K562 (cell line): ENCODE measurements around the gene PPM1L.

ENCODE experiments used
- ELF4 ChIP-seq: fragments of 450-650 bp; formaldehyde crosslinking; IDR thresholded peaks from 2 replicates; pipeline ENCODE4 v1.4.0; 2022; ENCODE audit warnings: missing genetic modification characterization
- EZH2 ChIP-seq: IDR thresholded peaks from 2 replicates; pipeline ENCODE4 v1.6.1; 2012; ENCODE audit warnings: low read depth, mild to moderate bottlenecking, inconsistent platforms, low read length, borderline replicate concordance
- MAX ChIP-seq: sonication (generic); formaldehyde crosslinking; IDR thresholded peaks from 2 replicates; pipeline ENCODE4 v1.9.0; 2022; ENCODE audit warnings: mild to moderate bottlenecking, missing genetic modification reagents
- MIER1 ChIP-seq: fragments of 450-650 bp; IDR thresholded peaks from 2 replicates; pipeline ENCODE4 v1.6.1; 2016; ENCODE audit warnings: antibody characterized with exemption, mild to moderate bottlenecking, low read depth
- POLR2A ChIP-seq: fragments of 450-650 bp; conservative IDR thresholded peaks from 2 replicates; pipeline ENCODE4 v1.6.1; 2016
- POLR2AphosphoS5 ChIP-seq: IDR thresholded peaks from 2 replicates; pipeline ENCODE4 v1.6.1; 2011; ENCODE audit warnings: mild to moderate bottlenecking, low read depth, low read length, moderate library complexity; ENCODE audit not compliant: control insufficient read depth, insufficient read depth
- SMARCC2 ChIP-seq: fragments of 450-650 bp; IDR thresholded peaks from 2 replicates; pipeline ENCODE4 v1.6.1; 2017; ENCODE audit warnings: antibody characterized with exemption, moderate library complexity, mild to moderate bottlenecking, low read depth
- SMC3 ChIP-seq: conservative IDR thresholded peaks from 2 replicates; pipeline ENCODE4 v1.6.1; 2011; ENCODE audit warnings: low read depth, low read length, improper control_type of control experiment; ENCODE audit not compliant: insufficient read depth
- SOX6 ChIP-seq: fragments of 450-650 bp; IDR thresholded peaks from 2 replicates; pipeline ENCODE4 v1.6.1; 2014; ENCODE audit warnings: mild to moderate bottlenecking
- ZNF121 ChIP-seq: sonication (generic); formaldehyde crosslinking; conservative IDR thresholded peaks from 2 replicates; pipeline ENCODE4 v1.8.0; 2022; ENCODE audit warnings: missing genetic modification reagents
- ZSCAN32 ChIP-seq: fragments of 450-650 bp; formaldehyde crosslinking; IDR thresholded peaks from 2 replicates; pipeline ENCODE4 v1.4.0; 2020; ENCODE audit warnings: mild to moderate bottlenecking, moderate library complexity

- TF ChIP-seq MAX, result no peak
- no peak for TF ChIP-seq ZSCAN32 (CRISPR knock-in tag)
- no peak for TF ChIP-seq EZH2
- TF ChIP-seq POLR2AphosphoS5, result no peak
- TF ChIP-seq ZNF121 (CRISPR knock-in tag), result no peak
- TF ChIP-seq MIER1, result no peak
- no peak for TF ChIP-seq ELF4 (CRISPR knock-in tag)
- no peak for TF ChIP-seq POLR2A
- TF ChIP-seq SMC3, result no peak
- TF ChIP-seq SMARCC2, result no peak
- no peak for TF ChIP-seq SOX6
Observed at GRCh38 chr3:160768031-160768430, 12.0 kb downstream of the PPM1L start.
